OCI-LY3 (cell line): ENCODE measurements around the gene MAN2A2.

ENCODE experiments used
- CTCF ChIP-seq: fragments of 200-600, 300-600 bp; sonication (generic); IDR thresholded peaks from 2 replicates; pipeline ENCODE4 v1.5.1; 2014; ENCODE audit warnings: antibody characterized with exemption, low read length, low read depth
- EZH2phosphoT487 ChIP-seq: fragments of 200-600 bp; shearing (Covaris generic); IDR thresholded peaks from 2 replicates; pipeline ENCODE4 v1.6.1; 2018; ENCODE audit warnings: antibody characterized with exemption, mixed run types, low read depth

- TF ChIP-seq CTCF (no peak), EZH2phosphoT487 (no peak)
Measured at GRCh38 chr15:90857337-90857736, 45.8 kb upstream of the MAN2A2 start.
